OCI-LY1 (cell line): ENCODE measurements around the gene SMCO2.

Source experiments
- EZH2 ChIP-seq: fragments of 200-600 bp; sonication (generic), shearing (Covaris generic); IDR thresholded peaks from 2 replicates; pipeline ENCODE4 v1.8.0; 2017; ENCODE audit warnings: borderline replicate concordance, mixed run types, mild to moderate bottlenecking, antibody characterized with exemption, low read length, moderate library complexity, mixed read lengths
- TF ChIP-seq, protein P1 (sequence below): fragments of 200-600 bp; sonication (generic), shearing (Covaris generic); IDR thresholded peaks from 2 replicates; pipeline ENCODE4 v1.5.1; 2017; ENCODE audit warnings: mild to moderate bottlenecking, antibody characterized with exemption, low read length, moderate library complexity, mixed read lengths

DNA sequence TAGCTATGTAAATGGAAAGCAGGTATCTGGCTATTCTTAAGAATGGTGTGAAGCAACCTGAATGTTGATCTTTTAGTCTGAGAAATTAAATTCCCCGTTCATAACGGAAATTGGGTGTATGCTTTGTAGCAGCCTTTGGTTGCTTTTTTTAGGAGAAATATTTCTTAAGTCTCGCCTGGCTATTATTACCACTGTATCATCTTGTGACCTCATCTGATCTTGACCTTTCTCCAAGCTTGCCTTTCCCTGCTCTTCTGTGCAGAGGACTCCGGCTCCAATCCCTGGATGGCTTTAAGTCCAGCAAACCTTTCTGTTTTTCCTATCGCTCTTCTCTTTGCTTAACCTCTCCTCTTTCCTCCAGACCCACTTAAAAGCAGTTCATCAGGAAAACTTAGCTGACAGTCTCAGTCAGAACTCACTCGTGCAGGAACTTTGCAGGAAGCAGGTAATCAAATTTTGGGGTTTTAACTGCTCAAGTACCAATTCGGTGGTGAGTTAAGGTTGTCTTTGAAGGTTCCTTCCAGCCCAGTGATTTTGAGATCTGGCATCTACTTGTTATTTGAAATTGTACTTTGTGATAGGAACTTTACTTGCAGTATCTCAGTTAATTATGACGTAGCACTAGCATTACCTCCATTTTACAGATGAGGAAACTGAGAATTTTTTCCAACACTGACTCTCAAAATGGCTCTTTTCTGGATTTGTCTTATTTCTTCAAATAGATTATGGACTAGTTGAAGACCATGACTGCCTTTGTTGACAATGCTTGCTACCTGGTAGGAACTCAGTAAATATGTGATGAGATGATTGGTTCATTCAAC, 91.5 kb downstream of the SMCO2 start:
- TF ChIP-seq, protein P1, sequence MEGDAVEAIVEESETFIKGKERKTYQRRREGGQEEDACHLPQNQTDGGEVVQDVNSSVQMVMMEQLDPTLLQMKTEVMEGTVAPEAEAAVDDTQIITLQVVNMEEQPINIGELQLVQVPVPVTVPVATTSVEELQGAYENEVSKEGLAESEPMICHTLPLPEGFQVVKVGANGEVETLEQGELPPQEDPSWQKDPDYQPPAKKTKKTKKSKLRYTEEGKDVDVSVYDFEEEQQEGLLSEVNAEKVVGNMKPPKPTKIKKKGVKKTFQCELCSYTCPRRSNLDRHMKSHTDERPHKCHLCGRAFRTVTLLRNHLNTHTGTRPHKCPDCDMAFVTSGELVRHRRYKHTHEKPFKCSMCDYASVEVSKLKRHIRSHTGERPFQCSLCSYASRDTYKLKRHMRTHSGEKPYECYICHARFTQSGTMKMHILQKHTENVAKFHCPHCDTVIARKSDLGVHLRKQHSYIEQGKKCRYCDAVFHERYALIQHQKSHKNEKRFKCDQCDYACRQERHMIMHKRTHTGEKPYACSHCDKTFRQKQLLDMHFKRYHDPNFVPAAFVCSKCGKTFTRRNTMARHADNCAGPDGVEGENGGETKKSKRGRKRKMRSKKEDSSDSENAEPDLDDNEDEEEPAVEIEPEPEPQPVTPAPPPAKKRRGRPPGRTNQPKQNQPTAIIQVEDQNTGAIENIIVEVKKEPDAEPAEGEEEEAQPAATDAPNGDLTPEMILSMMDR = no peak
- no peak for TF ChIP-seq EZH2
